HG03280 (cell line): ENCODE measurements around the gene NTN4.
"Not testable (repeated sequence)": the region's sequence is repeated elsewhere in the genome, so short reads cannot be mapped to it uniquely, and the experiment has no call there.

Experiments
- ATAC-seq: cut with Tn5 transposase; IDR thresholded peaks from one replicate; pipeline ENCODE4 v1.9.1; 2021; ENCODE audit warnings: mild to moderate bottlenecking, moderate library complexity; ENCODE audit not compliant: unreplicated experiment

The NTN4 gene

GRCh38 chr12:95796982-95797289 lies 6.4 kb upstream of the NTN4 start:
- no peak for ATAC-seq

DNA sequence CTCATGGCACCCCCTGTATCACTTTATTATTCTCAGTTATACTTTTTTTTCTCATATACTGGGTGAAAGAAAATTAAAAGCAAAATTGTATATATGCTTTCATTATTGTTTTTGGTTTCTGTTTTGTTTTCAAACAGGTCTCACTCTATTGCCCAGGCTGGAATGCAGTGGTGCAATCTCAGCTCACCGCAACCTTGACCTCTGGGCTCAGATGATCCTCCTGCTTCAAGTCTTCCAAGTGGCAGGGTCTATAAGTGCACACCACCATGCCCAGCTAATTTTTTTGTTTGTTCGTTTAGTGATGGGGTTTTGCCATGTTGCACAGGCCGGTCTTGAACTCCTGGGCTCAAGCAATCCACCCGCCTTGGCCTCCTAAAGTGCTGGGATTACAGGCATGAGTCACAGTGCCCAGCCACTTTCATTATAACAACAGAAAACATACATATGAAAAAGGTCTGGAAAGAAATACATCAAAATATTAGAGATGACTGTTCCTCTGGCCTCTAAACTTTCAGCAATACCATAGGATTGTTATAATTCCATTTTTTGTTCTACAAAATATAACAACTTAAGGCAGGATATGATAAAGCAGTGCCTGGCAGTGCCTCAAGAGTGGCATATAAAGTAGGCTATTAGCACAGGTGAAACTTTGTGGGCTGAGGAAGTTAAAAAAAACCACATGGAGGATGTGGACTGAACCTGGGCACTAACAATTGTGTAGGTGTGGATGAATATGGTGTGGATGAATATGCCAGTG lies 5.8 kb upstream of the NTN4 start:
- no peak for ATAC-seq

- no peak for ATAC-seq
Measured at GRCh38 chr12:95790917-95791849, 619 bp upstream of the NTN4 start.

DNA sequence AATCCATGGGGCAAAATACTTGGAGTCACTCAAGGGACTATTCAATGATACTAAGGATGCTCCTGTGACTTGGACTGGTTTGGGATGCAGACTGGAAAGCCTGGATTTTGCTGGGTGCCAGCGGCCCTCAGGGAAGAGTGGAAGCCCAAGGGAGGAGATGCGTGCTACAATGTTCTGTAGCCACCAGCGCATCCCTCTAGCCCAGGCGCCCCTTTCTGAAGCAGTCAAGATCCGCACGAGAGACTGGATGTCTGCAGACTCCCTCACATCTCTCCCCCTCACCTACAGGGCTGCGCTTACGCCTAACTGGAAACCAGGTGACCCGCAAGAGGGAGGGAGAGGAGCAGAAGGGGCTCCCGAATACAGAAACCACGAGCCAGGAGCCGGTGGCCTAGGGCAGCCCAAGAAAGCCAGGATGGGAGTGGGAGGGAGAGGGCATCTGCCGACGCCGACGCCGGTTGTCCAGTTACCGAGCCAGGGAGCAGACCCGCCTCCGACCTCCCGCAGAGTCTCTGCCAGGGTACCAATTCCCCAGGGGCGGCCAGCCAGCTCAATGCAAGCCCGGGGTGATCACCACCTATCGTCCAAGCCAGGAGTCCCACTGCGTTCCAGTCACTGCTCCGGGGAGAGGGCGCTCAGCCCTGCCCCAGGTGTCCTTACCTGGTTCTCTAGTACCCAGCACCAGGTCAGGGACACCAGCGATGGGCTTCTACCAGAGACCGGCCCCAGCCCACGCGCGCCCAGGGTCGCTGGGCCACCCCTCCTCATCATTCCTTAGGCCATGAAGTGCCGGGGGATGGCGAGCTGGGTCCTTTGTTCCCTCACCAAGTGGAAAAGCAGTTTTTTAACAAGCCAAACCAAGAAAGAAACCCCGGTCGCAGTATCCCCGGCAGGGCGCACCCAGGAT lies 1.2 kb downstream of the NTN4 start:
- no peak for ATAC-seq

- no peak for ATAC-seq
Measured at GRCh38 chr12:95788637-95789036, 1.9 kb downstream of the NTN4 start.

DNA sequence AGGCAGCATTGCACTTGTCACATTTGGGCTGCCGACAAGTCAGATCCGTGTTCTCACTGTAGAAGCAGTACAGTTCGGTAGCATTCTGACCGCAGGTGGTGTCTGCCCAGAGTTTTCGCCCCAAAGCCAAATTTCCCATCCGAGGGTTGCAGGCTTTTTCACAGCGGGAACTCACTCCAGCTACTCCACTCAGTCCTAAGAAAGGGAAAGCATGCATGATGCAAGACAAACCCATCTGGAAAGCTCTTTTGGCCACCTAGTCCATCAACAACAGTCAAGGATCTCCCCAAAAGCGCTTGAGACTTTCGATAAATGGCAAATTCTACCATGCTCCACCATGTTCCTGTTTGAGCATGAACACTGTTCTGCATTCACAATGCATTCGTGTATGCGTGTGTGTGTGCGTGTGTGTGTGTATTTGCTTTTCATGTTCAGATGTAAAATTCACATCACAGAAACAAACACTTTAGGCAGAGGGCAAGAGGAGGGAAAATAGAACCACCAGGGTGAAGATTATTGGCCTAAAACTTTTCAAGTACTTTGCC lies 3.2 kb downstream of the NTN4 start:
- ATAC-seq, result no peak

- no peak for ATAC-seq
Measured at GRCh38 chr12:95784915-95785314, 5.6 kb downstream of the NTN4 start.

GRCh38 chr12:95784286-95784685 lies 6.3 kb downstream of the NTN4 start:
- no peak for ATAC-seq

GRCh38 chr12:95775466-95775865 lies 15.1 kb downstream of the NTN4 start:
- not testable (repeated sequence) for ATAC-seq

DNA sequence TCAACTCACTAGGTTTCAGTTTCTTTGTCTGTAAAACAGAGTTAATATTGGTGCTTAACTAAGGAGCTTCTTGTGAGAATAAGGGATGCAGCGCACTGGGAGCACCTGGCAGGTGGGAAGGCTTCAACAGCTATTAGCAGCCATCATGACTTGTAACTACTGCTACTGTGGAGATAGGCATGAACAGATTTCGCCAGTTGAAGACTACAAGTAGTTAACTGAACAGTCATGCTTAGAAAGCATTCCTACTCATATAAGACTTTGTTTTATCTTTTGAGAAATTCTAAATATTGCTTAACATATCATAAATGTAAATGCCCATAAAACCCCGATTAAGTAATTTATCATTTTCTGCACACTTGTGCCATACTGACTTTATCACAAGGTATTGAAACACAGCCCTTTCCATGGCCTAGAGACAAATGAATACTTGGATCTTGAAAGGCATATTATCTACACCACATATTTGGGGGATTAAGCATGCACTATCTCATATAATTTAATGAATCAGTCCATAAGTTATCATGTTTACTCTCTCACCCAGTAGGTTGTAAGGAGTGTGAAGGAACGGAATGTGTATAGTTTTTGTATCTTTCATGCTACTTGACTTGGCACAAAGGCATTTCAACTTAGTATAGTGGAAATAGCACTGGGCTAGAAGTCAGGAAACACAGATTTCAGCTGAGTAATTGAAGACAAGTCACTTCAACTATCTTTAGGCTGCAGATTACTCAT lies 16.1 kb downstream of the NTN4 start:
- no peak for ATAC-seq

GRCh38 chr12:95773320-95773719 lies 17.2 kb downstream of the NTN4 start:
- no peak for ATAC-seq

- ATAC-seq, result no peak
Measured at GRCh38 chr12:95767703-95768102, 22.9 kb downstream of the NTN4 start.

GRCh38 chr12:95766356-95767019 lies 24.1 kb downstream of the NTN4 start:
- ATAC-seq, result no peak

DNA sequence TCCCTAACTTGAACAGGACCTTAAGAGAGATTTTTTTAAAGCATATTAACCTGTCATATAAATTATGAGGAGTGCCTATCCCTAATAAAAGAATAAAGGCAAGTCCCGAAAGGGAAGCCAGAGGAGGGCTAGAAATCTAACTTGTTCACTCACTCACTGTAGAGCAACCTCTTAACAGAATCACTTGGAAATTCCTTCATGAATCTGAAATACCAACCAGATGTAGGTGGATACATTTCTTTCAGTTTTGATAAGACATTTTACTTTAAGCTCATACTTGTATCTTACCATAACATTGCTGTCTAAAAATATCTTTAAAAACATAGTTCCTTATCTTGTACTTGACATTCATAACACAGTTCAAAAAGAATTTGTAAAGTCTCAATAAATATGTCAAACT lies 25.7 kb downstream of the NTN4 start:
- ATAC-seq, result no peak

GRCh38 chr12:95763809-95764253 lies 26.7 kb downstream of the NTN4 start:
- no peak for ATAC-seq

DNA sequence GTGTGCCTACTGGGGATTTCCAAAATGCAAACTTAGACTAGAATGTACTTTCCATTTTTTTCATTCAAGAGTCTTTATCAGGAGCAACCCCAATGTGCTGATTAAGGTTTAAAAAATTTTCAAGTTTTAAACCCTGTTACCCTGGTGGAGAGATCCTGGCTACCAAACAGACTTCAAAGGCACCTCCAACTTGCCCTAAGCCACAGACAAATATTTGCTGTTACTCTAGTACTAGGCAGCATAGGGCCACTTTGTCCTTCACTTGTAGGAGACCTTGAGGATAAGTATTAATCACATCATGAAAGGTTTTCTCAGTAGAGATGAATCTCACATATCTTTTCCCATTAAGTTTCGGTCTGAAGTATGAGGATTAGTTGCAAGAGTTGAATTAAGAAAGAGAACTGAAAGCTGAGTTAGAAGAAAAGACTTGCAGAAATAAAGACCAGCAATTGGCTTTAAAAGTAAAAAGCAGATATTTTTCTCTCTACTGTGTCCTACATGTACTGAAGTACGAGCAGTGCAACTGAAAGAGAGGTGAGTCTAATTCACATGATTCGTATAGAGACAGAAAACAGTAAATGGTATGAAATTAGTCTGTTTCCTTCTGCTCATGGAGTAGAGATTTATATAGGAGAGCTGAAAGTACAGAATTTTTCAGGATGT lies 28.3 kb downstream of the NTN4 start:
- no peak for ATAC-seq

- ATAC-seq, result no peak
Measured at GRCh38 chr12:95760371-95760770, 30.2 kb downstream of the NTN4 start.

DNA sequence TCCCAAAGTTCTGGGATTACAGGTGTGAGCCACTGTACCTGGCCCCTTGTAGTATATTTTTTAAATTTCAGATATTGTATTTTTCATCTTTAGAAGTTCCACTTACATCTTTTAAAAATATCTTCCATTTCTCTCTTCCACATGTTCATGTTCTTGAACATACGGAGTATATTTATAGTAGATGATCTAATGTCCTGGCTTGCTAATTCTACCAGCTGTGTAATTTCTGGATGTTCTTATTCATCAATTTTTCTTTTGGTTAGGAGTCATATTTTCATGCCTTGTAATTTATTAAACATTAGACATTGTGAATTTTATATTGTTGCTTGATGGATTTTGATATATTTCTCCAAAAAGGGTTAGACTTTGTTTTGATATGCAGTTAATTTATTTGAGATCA lies 30.8 kb downstream of the NTN4 start:
- ATAC-seq, result no peak

- no peak for ATAC-seq
Measured at GRCh38 chr12:95759039-95759438, 31.5 kb downstream of the NTN4 start.
